ENCODE data around the gene ANO8. TPM values are rescaled to one million over a fixed set of nuclear protein-coding genes. Genes with fewer than 3 reads are reported as not detected.
"Not testable (repeated sequence)": the region's sequence is repeated elsewhere in the genome, so short reads cannot be mapped to it uniquely, and the experiment has no call there.

The ANO8 gene
- total RNA-seq = 1 to 10 TPM; 4.5 to 7.2 TPM

GRCh38 chr19:17334414-17335409 is at the start of gene ANO8:
Gene ANO8 (minus strand): TSS chr19:17334855. CDS start chr19:17334670, 185 bp downstream.
- H3K27ac Mint-ChIP-seq = peak within 1 kb of the TSS in 1 of 2 donors; percentile 84
- ATAC-seq = peak in 1 of 2 donors; percentile 63

DNA sequence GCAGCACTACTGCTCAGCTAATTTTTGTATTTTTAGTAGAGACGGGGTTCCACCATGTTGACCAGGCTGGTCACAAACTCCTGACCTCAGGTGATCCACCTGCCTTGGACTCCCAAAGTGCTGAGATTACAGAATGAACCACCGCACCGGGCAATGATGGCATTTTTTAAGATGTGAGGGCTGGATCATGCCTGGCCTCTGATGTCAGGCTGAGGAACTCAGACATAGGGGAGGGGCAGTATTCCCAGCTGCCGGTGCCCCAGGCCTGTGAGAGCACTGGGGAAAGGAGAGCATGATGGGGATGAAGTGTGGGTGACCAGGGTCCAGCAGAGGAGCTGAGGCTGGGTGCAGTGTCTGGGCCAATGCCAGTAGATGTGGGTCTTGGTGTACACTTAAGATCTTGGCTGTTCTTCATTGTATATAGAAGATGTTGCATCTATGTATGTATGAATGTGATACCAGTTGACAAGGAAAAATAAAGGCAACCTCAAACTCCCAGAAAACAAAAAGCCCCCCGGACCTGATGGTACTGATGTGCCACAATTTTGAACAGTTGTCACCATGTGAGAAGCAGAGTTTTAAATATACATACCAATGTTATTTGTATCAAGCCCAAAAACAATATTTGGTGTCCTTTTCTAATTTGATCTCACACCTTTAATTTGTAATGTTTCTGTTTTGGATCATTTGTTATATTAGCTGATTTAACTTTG is 45.9 kb upstream of the ANO8 start:
- Mint-ChIP-seq H3K36me3 (peaks cover 0 to 10% of the 10 kb centered on the region in 2 donors), H3K27ac (no peak overlapping the region), H3K9me3 (no peaks in the 10 kb centered on the region)
- DNase-seq (ENCODE audit: low spot score in 2 of 2) (no peak), ATAC-seq (no peak)

More at GRCh38 chr19:17334414-17335409, at the start of gene ANO8:
- H3K36me3 Mint-ChIP-seq = peaks cover 4 to 5% of the 10 kb centered on the region in 2 donors
- peak in 1 of 2 donors; percentile 96 for DNase-seq (ENCODE audit: low spot score in 2 of 2)
- no peaks in the 10 kb centered on the region for H3K9me3 Mint-ChIP-seq

DNA sequence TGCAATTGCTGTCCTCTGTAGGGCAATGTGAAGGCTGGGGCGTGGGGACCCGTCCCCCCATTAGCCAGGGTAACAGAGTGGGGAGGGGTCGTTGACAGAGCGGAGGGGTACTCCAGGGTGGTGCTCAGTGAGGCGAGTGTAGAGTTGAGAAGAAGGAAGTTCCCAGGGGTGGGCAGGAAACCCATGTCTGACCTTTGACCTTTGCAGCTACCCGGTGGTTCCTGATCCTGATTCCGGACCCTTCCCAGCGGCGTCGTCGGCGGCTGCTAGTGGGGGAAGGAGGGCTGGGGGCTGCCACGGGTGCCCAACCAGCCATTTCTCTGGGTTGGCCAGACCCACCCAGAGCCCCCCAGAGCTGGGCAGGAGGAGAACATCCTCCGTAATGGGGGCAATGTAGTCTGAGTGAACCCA is 44.6 kb upstream of the ANO8 start:
- DNase-seq (ENCODE audit: low spot score in 2 of 2) = no peak
- H3K27ac Mint-ChIP-seq = no peak overlapping the region
- ATAC-seq = no peak
- H3K36me3 Mint-ChIP-seq = peaks cover 0 to 10% of the 10 kb centered on the region in 2 donors
- no peaks in the 10 kb centered on the region for H3K9me3 Mint-ChIP-seq

DNA sequence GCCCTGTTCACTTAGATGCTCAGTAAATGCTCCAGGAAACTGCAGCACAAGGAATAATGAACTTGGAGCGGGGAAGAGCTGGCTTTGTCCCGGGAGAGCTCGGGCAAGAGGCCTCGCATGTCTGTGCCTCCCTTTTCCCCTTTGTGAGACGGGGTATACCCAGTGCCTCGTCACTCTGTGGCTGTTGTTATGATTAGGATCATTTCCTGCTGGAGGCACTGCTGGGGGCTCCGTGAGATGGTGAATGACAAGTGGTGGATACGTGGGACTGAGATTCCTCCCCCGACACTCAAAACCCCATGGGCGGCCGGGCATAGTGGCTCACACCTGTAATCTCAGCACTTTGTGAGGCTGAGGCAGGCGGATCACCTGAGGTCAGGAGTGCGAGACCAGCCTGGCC is 43.6 kb upstream of the ANO8 start:
- no peak for ATAC-seq

DNA sequence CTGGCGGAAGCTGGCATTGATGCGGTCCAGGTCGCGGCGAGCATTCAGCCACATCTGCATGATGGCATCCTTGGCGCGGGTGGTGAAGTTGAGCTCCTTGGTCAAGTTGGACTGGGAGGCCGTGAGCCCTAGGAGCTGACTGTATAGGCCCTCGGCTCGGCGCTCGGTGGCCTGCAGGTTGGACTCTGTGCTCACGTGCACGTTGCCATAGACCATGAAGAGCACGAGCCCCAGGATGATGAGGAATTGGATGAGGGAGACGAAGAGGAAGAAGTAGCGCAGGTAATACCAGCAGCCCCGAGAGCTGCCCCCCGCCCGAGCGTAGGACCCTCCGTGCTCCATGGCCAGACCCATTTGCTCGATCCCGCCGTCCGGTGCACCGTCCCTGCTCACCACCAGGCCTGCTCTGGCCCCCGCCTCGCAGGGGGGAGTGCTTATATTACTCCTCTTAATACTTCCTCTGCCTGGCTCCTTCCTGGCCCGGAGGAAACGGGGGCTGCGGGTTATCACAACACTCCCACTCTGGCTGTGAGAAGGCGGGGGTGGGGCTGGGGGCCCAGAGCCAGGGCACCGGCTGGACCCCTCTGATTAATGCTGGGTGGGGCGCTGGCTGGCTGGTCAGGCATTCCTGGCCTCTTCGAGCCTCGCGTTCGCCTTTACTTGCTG is 42.4 kb upstream of the ANO8 start, which contains the start of gene PLVAP:
TSS of gene PLVAP (minus strand) at position 408 of the 666 bp plus-strand sequence. CDS start at position 354, 54 bp downstream.
- DNase-seq (ENCODE audit: low spot score in 2 of 2) = no peak
- Mint-ChIP-seq H3K27ac (no peak within 1 kb of the TSS), H3K9me3 (no peaks in the 10 kb centered on the region), H3K36me3 (peaks cover 0 to 10% of the 10 kb centered on the region in 2 donors)
- ATAC-seq = no peak

More for the DNA sequence above, 43.6 kb upstream of the ANO8 start:
- Mint-ChIP-seq H3K36me3 (peaks cover 0 to 10% of the 10 kb centered on the region in 2 donors), H3K27ac (no peak overlapping the region), H3K9me3 (no peaks in the 10 kb centered on the region)
- DNase-seq (ENCODE audit: low spot score in 2 of 2) = no peak

DNA sequence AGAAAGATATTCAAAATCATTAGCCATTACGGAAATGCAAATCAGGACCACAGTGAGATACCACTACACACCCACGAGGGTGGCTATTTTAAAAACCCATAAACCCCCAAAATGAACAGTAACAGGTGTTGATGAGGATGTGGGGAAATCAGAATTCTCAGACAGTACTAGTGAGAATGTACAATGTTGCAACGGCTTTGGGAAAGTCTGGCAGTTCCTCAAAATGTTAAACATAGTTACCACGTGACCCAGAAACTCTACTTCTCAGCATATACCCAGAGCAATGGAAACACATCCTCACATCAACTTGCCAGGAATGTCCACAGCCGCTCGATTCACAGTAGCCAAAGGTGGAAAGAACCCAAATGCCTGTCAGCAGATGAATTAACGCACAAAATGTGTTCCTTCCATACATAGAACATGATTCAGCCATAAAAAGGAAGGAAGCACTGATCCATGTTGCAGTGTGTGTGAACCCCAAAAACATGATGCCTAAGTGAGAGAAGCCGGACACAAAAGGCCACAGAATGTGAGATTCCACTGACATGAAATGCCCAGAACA is 35.5 kb upstream of the ANO8 start:
- DNase-seq (ENCODE audit: low spot score in 2 of 2) (no peak), ATAC-seq (no peak)
- Mint-ChIP-seq H3K27ac (no peak overlapping the region), H3K9me3 (no peaks in the 10 kb centered on the region), H3K36me3 (no peaks in the 10 kb centered on the region)

GRCh38 chr19:17365361-17365760 is 30.7 kb upstream of the ANO8 start:
- H3K9me3 Mint-ChIP-seq = no peaks in the 10 kb centered on the region
- DNase-seq (ENCODE audit: low spot score in 2 of 2) = no peak
- peak overlapping the region in 1 of 2 donors; percentile 58 for H3K27ac Mint-ChIP-seq
- ATAC-seq = no peak
- no peaks in the 10 kb centered on the region for H3K36me3 Mint-ChIP-seq

GRCh38 chr19:17363852-17364605 is 29.4 kb upstream of the ANO8 start:
- H3K36me3 Mint-ChIP-seq; H3K9me3 Mint-ChIP-seq; H3K27ac Mint-ChIP-seq; ATAC-seq; DNase-seq (ENCODE audit: low spot score in 2 of 2): not testable (repeated sequence)

GRCh38 chr19:17359905-17360800 is 25.5 kb upstream of the ANO8 start:
- H3K27ac Mint-ChIP-seq = peak overlapping the region; percentile 9 to 18
- no peak for ATAC-seq
- no peak for DNase-seq (ENCODE audit: low spot score in 2 of 2)
- no peaks in the 10 kb centered on the region for H3K9me3 Mint-ChIP-seq
- no peaks in the 10 kb centered on the region for H3K36me3 Mint-ChIP-seq

GRCh38 chr19:17358395-17358794 is 23.7 kb upstream of the ANO8 start:
- DNase-seq (ENCODE audit: low spot score in 2 of 2) = no peak
- Mint-ChIP-seq H3K27ac (no peak overlapping the region), H3K36me3 (no peaks in the 10 kb centered on the region), H3K9me3 (no peaks in the 10 kb centered on the region)
- no peak for ATAC-seq

DNA sequence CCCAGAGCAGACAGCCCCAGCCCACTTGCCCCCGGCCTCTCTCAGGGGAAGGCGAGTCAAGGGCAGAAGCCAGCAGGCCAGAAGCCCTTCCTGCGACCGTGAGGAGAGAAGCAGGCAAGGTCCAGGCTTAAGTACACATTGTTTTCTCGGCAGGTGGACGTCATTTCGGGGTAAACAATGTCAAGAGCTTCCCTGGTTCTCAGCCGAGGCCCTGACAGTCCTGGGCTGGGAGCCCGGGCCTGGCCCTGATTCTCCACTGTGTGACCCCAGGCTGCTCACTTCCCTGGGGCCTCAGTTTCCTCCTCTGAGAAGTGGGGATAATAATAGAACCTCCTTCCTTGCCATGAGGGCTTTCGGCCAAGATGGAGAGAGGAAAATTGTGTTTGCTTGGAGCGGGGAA is 23.1 kb upstream of the ANO8 start:
- Mint-ChIP-seq H3K9me3 (no peaks in the 10 kb centered on the region), H3K27ac (no peak overlapping the region), H3K36me3 (no peaks in the 10 kb centered on the region)
- DNase-seq (ENCODE audit: low spot score in 2 of 2) (no peak), ATAC-seq (no peak)

DNA sequence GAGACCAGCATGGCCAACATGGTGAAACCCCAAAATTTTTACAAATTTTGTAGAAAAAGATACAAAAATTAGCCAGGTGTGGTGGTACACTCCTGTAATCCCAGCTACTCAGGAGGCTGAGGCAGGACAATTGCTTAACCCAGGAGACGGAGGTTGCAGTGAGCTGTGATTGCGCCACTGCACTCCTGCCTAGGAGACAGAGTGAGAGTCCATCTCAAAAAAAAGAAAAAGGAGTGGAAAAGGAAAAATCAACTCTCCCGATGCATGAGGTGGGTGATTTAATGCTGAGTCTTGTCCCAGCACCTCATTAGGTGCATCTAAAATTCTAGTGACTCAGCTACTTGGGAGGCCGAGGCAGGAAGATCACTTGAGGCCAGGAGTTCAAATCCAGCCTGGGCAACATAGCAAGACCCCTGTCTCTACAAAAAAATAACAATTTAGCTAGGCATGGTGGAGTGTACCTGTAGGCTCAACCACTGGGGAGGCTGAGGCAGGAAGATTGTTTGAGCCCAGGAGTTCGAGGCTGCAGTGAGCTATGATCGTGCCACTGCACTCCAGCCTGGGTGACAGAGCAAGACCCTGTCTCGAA is 22.5 kb upstream of the ANO8 start:
- no peak for DNase-seq (ENCODE audit: low spot score in 2 of 2)
- H3K27ac Mint-ChIP-seq = no peak overlapping the region
- H3K36me3 Mint-ChIP-seq = no peaks in the 10 kb centered on the region
- H3K9me3 Mint-ChIP-seq = no peaks in the 10 kb centered on the region
- ATAC-seq = no peak

DNA sequence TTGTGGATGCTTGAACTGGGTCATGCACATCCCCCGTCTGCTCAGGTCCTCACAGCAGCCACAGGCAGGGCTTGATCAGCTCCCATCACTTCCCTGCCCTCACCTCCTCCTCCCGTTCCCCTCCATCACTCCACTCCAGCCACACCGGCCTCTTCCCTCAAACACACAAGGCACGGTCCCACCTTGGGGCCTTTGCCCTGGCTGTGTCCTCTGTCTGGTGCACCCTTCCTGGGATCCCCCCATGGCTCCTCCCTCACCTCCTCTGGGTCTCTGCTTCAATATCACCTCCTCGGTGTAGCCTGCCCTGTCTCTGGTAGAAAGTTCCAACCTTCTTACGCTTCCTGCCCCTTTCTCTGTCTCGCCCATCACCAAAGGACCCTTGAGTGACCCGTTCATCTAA is 18.7 kb upstream of the ANO8 start:
- H3K27ac Mint-ChIP-seq = peak overlapping the region in 1 of 2 donors; percentile 52
- DNase-seq (ENCODE audit: low spot score in 2 of 2) = no peak

DNA sequence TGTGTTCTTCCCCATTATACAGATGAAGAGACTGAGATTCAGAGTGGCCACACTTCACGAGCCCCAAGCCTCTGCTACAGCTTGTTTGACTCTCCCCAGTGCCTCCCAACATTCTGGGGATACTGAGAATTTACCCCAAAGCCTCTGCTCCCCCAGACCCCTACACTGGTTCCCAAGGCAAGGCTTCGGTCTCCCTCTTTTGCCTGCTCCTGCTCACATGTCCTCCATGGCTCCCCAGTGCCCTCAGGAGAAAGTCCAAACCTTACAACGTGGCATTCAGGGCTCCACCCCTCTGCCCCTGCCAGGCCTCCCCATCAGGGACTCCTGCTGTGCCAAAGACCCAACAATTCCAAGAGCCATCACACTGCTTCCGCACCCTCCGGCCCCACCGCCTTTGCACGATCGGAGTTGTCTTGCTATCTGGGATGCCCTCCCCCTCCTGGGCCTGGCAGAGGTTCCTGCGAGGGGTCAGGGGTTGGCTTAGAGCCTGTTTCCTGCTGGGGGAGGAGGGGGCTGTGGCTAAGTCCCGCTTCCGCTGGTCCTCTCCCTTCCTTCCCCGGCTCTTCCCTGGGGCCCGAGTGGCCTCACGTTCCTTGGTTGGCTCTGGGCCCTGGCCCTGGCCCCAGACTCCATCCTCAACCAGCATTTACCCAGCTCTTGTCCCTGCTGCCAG is 18.1 kb upstream of the ANO8 start:
- ATAC-seq = no peak
- no peak for DNase-seq (ENCODE audit: low spot score in 2 of 2)
- H3K27ac Mint-ChIP-seq = no peak overlapping the region
- no peaks in the 10 kb centered on the region for H3K36me3 Mint-ChIP-seq
- no peaks in the 10 kb centered on the region for H3K9me3 Mint-ChIP-seq

More for the DNA sequence above, 18.7 kb upstream of the ANO8 start:
- H3K9me3 Mint-ChIP-seq = no peaks in the 10 kb centered on the region
- no peak for ATAC-seq
- H3K36me3 Mint-ChIP-seq = no peaks in the 10 kb centered on the region
